ENCODE data around the gene PIEZO1.

GRCh38 chr16:88831838-88832237 is 46.8 kb upstream of the PIEZO1 start:
- no peak for TF ChIP-seq TAF1 (IDR thresholded peaks at IDR 0.05; ENCODE audit: borderline replicate concordance, low read depth, low read length)
- no peak for TF ChIP-seq ZNF592 (IDR thresholded peaks at IDR 0.05)
- TF ChIP-seq, protein P1, sequence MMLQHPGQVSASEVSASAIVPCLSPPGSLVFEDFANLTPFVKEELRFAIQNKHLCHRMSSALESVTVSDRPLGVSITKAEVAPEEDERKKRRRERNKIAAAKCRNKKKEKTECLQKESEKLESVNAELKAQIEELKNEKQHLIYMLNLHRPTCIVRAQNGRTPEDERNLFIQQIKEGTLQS (IDR thresholded peaks at IDR 0.05; ENCODE audit: borderline replicate concordance, extremely low read depth, low read depth, low read length): no peak
- TF ChIP-seq, protein P2, sequence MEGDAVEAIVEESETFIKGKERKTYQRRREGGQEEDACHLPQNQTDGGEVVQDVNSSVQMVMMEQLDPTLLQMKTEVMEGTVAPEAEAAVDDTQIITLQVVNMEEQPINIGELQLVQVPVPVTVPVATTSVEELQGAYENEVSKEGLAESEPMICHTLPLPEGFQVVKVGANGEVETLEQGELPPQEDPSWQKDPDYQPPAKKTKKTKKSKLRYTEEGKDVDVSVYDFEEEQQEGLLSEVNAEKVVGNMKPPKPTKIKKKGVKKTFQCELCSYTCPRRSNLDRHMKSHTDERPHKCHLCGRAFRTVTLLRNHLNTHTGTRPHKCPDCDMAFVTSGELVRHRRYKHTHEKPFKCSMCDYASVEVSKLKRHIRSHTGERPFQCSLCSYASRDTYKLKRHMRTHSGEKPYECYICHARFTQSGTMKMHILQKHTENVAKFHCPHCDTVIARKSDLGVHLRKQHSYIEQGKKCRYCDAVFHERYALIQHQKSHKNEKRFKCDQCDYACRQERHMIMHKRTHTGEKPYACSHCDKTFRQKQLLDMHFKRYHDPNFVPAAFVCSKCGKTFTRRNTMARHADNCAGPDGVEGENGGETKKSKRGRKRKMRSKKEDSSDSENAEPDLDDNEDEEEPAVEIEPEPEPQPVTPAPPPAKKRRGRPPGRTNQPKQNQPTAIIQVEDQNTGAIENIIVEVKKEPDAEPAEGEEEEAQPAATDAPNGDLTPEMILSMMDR (IDR thresholded peaks at IDR 0.05 in 2 of 3, conservative IDR thresholded peaks at IDR 0.05 in 1 of 3; ENCODE audit: control insufficient read depth in 2 of 3, extremely low read depth in 1 of 3, insufficient read depth in 1 of 3, low read depth in 3 of 3, low read length in 3 of 3): no peak
- TF ChIP-seq POLR2A (IDR thresholded peaks at IDR 0.05; ENCODE audit: low read depth, low read length): no peak
- no peak for TF ChIP-seq EZH2 (IDR thresholded peaks at IDR 0.05; ENCODE audit: borderline replicate concordance, control insufficient read depth, low read depth, low read length)

All from GM12878 (cell line).